Ureter (tissue), 1 donor: Measurements from ENCODE around the gene LRMDA. TPM values are rescaled to one million over a fixed set of nuclear protein-coding genes. Genes with fewer than 3 reads are reported as not detected.

Experiments
- DNase-seq: peaks from one replicate; pipeline ENCODE4 v3.0.0-alpha.2; 2020; ENCODE audit warnings: low spot score
- total RNA-seq: library from RNA; stranded (reverse); gene quantifications from one replicate; pipeline ENCODE4 v1.2.4, GENCODE V29; 2023
- donor health status: DM: yes; HTN: yes; CAD: no.

The LRMDA gene
- total RNA-seq, 1 donor from 2014 or later: 23.1 TPM

DNA sequence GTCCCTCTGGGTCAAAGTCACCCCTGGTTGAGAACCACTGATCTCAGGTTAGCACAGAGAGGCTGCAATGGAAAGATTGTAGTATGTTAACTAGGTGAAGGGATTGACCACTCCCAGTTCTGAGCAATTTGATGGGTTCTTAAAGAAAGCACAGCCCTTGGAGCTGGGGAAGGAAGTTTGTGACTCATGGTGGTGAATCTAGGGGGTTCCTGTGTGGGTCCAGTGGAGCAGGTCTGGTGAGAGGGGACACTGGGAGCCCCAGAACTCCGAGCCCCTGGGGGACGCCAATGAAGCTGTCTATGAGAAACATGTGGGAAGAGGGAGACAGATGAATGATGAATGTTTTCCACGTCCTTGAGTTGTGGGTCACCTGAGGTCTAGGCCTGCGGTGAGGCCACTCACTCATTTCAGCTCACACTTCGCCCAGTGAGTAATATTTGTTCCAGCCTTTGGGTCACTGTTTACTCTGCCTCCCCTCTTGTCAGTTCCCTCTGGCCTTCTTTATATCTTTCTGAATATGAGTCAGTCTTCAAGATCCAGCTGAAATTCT is 341.9 kb downstream of the LRMDA start:
- no peak for DNase-seq

DNA sequence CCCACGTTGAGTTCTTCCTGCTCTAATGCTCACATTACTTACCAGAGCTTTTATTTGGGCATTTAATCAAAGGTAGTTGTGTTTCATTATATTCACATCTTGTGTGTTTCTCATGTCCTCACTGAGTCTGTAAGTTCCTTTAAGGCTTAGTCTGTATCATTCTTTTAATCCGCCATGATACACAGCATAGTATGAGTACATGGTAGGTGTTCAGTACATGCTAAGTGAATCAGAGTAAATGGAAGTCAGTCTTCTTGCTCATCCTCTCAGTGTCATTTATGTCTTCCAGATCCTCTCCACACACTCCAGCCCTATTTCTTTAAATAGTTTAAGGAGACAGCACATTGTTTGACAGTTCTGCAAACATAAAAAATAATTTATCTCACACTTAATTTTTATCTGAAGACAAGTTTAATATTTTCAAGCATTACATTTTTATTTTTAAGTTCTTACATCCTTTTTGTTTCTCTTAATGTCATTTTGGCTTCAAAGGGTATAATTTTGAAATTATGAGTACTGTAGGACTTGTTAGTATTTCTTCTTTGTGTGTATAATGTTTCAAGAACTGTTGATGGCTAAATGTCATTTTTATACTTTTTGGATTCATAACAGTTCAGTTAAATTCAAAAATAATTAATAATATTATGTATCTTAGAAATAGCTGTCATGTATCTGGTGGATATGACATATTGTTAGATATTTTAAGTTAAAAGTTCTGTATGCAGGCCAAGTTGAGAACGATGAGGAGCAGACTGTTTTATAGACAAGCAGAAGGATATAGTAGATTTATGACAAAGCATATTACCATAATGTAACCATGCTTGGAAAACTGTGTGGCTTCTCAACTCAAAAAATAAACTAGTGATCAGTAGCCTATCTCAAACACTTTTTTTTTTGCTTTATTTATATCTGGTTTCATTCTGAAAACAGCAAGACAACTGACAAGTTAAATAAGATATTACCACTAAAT is 342.7 kb downstream of the LRMDA start:
- no peak for DNase-seq

DNA sequence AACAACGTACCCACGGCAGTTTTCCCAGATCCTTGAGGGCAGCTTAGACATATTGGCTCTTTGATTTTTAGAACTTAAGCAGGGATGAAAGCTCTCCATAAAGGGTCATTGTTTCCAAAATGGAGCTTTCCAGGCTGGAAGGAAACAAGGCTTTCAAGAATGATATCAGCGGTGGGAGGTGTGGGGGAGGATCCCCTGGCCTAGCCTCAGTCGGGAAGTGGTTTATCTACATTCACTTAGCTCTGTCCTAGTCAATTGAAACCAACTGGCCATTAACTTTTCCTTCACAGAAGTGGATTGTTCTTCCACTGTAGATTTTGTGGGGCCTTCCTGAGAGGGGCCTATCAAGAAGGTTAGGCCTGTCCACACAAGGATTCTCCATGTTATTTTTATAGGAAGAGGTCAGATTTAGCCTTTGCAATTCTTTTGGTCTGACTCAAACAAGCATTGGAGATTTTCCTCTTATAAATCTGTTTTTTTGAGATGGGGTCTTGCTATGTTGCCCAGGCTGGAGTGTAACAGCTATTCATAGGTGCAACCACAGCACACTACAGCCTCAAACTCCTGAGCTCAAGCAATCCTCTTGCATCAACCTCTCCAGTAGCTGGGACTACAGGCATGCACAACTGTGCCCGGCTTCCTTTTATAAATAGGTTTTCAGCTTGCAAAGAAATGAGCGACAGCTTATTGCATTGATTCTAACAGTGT is 343.5 kb downstream of the LRMDA start:
- no peak for DNase-seq

DNA sequence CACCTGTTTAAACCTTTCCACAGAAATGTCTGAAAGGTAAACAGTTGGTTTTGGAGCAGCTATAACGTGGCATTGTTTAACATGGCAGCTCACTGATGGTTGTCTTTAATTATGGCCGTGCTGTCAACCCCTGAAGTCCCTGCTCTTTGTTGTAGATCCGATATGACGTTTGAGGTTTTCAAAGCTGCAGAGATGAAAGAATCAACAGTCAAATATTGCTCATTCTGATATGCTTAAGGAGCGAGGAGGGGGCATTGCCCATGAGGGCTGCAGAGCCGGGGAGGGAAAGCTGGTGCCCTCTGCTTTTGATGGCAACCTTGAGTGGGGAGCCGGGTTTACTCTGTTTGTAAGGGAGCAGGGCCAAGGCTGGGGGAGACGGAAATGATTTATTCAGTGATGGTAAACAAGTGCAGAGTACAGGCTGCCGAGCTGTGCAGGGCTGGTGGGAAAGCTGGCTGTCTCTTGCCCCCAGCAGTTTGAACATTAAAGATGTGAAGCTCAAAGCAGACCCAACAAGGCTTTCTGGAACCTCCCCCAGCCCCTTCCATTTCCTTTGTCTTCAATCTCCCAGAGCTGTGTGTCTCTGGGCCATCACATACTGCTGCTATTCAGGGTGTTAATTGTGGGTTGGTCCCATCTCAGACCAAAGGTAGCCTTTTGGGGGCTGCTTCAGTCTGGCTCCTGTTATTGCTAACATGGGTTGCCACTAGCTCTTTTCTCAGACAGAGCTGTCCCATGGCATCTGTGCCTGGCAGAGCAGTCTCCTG is 345.5 kb downstream of the LRMDA start:
- DNase-seq: no peak

DNA sequence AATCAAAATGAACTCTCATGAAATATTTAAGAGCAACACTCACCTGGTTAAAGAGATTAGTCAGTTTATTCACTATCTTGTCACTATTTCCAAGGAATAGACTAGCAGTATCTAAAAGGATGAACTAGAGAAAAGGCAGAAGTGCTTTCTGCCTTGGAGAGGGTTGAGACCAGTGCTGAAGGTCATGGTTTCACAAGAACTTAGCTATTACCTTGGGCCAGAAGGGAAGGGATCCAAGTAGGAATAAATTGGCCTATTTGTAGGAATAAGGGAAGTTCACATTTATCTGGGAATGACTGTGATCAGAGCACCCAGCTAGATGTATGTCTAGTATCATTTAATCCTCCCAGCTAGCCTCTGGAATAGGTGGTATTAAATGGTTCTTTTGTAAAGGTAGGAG is 347.2 kb downstream of the LRMDA start:
- no peak for DNase-seq

DNA sequence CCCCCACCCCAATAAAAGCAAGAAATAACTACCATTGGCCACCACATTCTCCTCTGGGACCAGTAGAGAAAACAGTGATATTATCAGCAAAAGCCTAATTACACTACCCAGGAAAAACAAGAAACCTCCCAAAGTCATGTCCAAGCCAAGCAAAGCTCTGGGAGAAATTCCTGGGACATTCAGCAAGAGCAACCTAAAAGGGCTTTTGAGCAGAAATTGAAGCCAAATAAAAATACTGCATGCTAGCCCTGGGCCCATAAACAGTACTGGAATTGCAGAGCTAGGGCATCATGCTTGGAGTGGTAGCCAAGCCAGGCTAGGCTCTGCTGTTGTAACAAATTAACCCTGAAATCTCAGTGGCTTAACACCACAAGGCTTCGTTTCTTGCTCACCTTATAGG is 347.9 kb downstream of the LRMDA start:
- DNase-seq: no peak

DNA sequence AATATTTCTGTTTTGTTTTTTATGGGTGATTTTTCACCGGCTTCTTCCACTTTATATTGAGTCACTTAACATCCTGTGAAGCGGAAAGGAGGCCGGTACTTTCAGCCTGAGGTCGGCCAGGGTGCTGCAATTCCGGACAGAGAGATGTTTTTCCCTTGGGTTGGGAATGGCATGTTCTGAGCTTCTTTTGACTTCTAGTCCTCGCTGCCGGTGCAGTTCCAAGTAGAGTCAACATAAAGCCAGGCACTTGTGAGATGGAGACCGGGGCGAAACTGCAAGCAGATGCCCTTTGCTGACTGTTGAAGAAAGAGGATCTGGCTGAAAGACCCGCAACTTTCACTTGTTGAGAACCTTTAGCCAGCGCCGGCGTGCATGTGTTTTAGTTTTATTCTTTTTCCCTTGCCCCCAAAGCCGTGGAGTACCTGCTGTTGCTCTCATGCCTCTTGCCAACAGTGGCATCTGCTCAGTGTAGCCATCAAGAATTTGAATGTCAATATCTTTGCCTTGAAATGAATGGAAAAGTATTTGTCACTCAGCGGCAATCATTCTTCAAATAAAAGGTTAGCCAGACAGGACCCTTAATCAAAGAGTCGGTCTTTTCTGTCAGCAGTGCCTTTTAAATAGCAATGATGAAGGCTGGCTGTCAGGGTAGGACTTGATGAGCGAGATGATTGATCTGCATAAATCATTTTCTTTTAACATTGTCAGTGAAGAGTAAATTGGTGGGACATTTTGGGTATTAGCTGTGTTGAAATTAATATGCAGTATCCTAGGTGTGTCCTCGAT is 351.2 kb downstream of the LRMDA start:
- DNase-seq: no peak

DNA sequence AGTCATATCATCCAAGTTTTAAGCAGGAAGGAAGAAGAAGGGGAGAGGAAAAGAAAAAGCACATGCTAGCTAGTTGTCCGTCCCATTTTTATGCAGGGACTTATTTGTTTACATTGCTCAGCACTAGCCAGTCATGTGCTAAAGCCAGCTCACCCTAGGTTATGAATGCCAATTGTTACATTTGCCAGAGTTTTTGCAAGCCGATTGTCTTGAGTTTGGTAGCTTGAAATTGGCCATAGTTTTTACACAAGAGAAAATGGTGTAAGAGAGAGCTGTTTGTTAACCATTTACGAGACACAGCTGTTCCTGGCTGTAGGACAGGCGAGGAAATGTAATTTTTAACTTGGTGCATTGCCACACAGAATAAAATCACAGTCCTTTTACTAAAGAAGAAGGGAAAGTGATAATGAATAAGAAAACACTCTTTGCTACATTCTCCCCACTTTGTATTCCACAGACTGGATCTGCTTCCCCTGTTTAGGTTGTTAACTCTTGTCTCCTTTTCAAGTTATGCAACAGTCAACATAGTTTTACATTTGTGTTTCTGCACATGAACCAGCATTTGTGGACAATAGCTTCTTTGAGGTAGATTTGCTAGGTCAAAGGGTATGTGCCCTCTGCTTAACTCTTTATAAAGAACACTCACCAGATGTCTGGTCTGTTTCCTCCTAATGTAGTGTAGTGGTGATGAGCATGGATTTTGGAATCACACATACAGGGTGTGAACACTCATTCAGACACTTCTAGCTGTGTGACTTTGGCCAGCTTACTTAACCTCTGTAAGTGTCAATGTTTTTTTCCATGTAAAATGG is 357.2 kb downstream of the LRMDA start:
- DNase-seq: no peak

DNA sequence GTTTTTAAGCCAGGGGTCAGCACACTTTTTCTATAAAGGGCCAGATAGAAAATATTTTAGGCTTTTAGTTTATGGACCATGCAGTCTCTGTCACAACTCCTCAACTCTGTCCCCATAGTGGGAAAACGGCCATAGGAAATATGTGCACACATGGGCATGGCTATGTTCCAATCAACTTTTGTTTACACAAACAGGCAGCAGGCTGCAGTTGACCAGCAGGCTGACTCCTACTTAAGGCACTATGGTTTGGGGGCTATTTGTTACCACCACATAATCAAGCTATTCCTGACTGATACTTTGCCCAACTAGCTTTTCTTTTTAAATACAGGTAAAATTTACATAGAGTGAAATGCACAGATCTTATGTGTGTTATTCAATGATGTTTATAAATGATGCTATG is 362.4 kb downstream of the LRMDA start:
- no peak for DNase-seq

DNA sequence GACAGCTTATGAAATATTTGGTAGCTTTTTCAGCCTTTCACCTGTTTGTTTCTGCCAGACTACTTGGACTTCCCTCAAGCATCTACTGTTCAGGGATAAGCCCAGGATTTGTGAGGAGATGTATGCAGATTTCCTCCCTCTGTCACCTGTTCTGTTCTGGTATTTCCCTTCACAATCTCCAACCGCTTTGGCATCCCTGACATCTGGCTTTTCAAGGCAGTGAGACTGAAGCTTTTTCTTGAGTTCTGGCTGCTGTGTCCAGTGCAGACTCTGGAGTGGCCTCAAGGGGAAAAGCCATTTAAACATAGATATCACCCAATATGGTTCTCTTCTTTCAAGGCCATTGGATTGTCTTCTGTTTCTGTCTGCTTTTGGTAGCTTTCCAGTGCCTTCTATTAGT is 369.7 kb downstream of the LRMDA start:
- no peak for DNase-seq

DNA sequence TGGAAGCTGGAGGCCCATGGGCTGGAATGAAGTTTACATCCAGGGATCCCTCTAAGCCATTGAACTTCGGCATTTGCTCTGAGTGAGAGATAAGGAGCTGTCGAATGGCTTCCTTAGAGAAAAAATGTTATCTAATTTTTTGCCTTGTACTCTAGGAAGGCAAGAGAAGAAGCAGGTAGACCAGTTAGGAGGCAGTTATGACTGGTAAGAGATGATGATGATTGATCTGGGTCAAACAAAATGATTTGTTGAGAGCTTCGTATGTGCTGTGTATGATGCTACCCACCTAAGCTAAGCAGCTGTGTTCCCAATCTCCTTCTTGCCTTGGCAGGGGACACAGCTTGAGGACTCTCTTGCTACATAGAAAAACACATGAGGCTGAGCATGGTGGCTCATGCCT is 370.2 kb downstream of the LRMDA start:
- DNase-seq: no peak

DNA sequence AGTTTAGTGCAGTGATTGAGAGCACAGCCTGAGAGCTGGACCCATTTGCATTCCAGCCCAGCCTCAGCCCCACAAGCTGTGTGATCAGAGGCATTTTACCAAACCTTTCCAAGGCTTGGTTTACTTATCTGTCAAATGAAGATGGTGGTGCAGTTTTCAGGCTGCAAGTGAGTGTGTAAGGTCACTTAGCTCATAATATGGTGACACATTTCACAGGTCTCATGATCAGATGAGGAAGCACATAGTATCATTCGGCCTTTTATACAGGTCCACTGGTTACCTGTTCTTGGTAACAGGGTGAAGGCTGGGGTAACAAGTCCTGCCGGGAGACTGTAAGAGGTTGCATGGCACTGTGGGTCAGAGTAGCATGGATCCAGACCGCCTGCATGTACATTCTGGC is 371.7 kb downstream of the LRMDA start:
- DNase-seq: no peak

DNA sequence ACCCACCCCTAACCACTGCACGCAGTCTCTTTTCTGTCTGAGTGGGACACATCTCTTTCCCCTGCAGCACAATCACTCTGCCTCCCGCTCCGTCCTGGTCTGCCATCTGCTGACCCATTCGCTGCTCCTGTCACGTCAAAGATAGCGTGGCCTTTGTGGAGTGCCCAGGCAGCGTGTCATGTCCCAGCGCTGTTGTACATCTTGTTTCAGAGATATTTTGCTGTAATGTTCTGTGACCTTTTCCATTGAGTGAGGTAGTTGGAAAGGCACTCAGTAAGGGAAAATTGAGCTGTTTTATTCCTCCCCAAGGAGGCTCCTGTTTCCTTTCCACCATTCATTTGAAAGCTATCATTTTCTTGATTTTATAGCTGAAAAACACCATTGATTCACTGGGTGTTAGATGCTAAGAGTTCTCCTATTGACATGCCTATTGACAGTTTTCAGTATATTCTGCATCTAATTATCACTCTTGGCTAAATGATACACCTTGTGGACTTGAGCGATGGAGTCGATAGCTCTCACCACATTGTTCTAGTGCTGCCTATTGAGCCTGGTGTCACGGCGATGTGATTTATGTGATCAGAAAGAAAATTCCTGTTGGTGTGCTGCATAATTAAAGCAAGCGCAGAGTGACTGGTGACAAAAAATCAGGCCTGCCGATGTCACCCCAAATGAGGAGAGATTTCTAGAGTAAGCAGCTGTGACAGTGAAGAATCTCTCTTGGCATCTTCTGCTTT is 372.6 kb downstream of the LRMDA start:
- no peak for DNase-seq

DNA sequence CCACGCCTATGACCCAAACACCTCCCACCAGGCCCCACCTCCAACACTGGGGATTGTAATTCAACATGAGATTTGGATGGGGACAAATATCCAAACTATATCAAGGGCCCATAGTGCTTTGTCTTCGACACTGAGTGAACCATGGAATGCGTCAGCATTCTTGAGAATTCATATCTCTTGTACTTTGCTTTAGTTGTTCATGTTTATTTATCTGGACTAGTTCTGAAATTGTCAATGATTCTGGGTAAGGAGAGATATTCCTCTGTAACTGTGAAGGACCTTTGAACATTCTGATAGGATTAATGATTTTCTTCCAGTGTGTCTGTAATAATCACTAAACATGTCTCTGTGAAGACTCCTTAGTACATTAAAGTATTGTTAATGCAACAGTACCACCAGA is 374.8 kb downstream of the LRMDA start:
- DNase-seq: no peak

DNA sequence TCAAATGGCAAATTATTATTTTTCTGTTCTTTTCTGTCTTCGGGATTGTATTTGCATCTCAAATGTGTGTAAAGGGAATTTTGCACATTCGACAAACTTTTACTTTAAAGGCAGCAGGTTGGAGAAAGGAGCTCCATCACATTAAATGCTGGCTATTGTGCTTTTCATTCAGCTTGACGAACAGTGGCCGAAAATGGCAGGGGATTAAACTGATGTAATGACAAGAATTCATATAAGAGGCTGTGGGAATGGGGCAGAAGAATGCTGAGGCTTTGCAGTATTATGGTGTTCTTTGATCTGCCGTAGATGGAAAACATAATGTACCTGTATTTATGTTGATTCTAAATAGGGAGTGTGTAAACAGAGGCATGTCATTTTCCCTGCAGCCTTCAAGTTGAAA is 376.0 kb downstream of the LRMDA start:
- DNase-seq: no peak

DNA sequence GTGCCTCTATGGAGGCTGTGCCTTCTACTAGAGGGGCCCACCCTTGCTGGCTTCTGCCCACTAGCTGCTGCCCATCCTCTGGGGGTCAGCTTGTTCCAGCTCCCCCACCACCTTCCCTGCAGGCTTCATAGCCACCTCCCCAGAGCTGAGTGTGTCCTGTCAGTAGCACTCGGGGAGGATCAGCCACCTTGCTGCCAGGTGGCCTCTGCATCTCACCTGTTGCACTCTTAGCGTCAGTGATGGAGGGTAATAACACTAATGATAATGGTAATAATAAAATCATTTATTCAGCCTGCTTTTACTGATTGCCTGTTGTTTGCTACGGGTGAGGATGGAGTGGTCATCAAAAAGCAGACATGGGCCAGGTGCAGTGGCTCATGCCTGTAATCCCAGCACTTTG is 377.6 kb downstream of the LRMDA start:
- no peak for DNase-seq

DNA sequence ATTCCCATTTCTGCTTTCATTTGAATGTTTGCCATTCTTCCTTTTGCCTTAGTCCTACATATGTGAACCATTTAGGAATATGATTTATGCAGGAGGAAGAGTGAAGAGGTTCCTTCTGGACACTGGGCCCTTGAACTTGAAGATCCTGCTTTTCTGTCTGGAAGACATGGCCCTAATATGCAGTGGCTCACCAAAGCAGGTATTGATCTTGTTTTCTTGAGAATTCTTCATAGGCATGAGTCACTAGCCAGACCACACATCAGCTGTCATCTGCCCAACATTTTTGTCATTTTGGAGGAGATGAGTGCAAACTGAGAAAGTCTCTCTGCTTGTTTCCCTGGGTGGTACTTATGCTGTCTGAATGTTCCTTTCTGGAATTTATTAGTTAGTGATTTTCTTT is 382.6 kb downstream of the LRMDA start:
- no peak for DNase-seq

DNA sequence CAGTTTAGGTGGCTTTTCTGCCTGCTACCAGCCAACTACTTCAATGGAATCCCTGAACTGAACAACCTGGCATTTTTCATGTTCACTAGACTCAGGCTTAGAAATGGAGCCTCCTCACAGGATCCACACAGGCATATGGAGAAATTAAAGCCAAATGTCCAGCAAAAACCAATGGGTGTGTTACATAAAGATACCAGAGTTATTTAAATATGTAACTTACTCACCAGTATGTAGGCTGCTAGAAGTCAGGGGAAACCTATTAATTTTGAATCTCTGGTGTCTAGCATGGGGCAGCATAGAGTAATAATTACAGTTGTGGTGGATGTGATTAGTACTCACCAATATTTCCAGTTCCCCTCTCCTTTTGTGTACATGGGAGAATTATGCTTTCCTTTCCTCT is 383.6 kb downstream of the LRMDA start:
- no peak for DNase-seq

DNA sequence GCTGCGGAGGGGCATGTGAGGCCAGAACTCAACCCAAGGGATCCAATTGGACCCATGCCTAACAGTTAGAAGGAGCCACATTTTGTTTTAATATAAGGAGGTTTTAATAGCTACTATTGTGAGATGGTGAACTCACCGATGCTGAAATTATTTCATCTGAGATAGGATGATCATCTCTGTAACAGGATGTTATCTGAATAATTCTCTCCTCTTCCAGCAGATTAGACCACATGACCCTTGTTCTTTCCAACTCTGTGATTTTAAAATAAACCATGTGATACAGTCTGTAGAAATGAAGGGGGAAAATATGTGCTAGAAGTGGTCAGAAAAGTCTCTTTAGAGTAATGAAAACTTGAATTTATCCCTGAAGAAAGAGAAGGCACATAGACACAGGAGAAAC is 385.8 kb downstream of the LRMDA start:
- no peak for DNase-seq

DNA sequence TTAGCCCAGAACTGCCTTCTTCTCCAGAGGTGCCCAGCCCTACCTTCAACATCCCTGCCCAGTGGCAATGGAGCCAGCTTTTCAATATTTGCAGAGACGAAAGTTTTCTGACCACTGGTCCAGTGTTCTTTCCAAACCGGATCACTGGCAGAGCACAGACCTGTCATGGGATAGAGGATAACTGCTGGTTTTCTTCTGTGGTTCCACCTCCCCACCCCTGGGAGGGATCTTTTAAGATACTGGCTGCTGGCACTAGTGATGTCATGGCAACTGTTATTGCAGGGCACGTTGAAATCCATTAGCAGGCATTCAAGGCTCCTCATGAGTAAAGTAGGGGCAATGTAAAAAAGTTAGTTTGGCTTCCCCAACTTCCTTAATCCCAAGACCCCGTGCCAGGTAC is 387.1 kb downstream of the LRMDA start:
- DNase-seq: no peak
